ENCODE results near the gene ATP8B4.

The ATP8B4 gene

GRCh38 chr15:50057905-50058639 is 61.0 kb downstream of the ATP8B4 start:
- Histone ChIP-seq H2AFZ (ENCODE audit: low read depth, low read length) (no peak overlapping the region), H3K4me1 (ENCODE audit: insufficient read depth, low read length) (no peaks in the 10 kb centered on the region), H3K27ac (ENCODE audit: low read length) (no peak overlapping the region), H3K79me2 (ENCODE audit: insufficient read depth, low read length) (no peaks in the 10 kb centered on the region), H3K36me3 (ENCODE audit: insufficient read depth, low read length) (no peaks in the 10 kb centered on the region), H3K27me3 (ENCODE audit: insufficient read depth, low read length, poor library complexity) (no peaks in the 10 kb centered on the region), H3K9ac (ENCODE audit: low read depth, low read length) (no peak overlapping the region), H3K9me3 (ENCODE audit: insufficient read depth, low read length, severe bottlenecking) (no peaks in the 10 kb centered on the region), H3K4me2 (ENCODE audit: insufficient read depth, low read length) (no peak overlapping the region), H3K4me3 (ENCODE audit: low read depth in 1 of 2, low read length in 2 of 2) (no peak overlapping the region), H4K20me1 (ENCODE audit: insufficient read depth, low read length) (no peaks in the 10 kb centered on the region)
- DNase-seq (no peak), ATAC-seq (ENCODE audit: insufficient read depth, low read depth) (no peak)
- TF ChIP-seq EZH2 (IDR thresholded peaks at IDR 0.05; ENCODE audit: borderline replicate concordance, low read depth, low read length, severe bottlenecking) (no peak), CTCF (IDR thresholded peaks at IDR 0.05; ENCODE audit: borderline replicate concordance, extremely low read depth, low read length, poor library complexity, severe bottlenecking) (no peak)

GRCh38 chr15:50057196-50057595 is 61.8 kb downstream of the ATP8B4 start:
- Histone ChIP-seq H3K79me2 (ENCODE audit: insufficient read depth, low read length) (no peaks in the 10 kb centered on the region), H3K9ac (ENCODE audit: low read depth, low read length) (no peak overlapping the region), H2AFZ (ENCODE audit: low read depth, low read length) (no peak overlapping the region), H3K27me3 (ENCODE audit: insufficient read depth, low read length, poor library complexity) (no peaks in the 10 kb centered on the region), H3K4me2 (ENCODE audit: insufficient read depth, low read length) (no peak overlapping the region), H4K20me1 (ENCODE audit: insufficient read depth, low read length) (no peaks in the 10 kb centered on the region), H3K4me3 (ENCODE audit: low read depth in 1 of 2, low read length in 2 of 2) (no peak overlapping the region), H3K27ac (ENCODE audit: low read length) (no peak overlapping the region), H3K9me3 (ENCODE audit: insufficient read depth, low read length, severe bottlenecking) (no peaks in the 10 kb centered on the region), H3K36me3 (ENCODE audit: insufficient read depth, low read length) (no peaks in the 10 kb centered on the region), H3K4me1 (ENCODE audit: insufficient read depth, low read length) (no peaks in the 10 kb centered on the region)
- TF ChIP-seq CTCF (IDR thresholded peaks at IDR 0.05; ENCODE audit: borderline replicate concordance, extremely low read depth, low read length, poor library complexity, severe bottlenecking) (no peak), EZH2 (IDR thresholded peaks at IDR 0.05; ENCODE audit: borderline replicate concordance, low read depth, low read length, severe bottlenecking) (no peak)
- DNase-seq (no peak), ATAC-seq (ENCODE audit: insufficient read depth, low read depth) (no peak)

GRCh38 chr15:50055750-50056157 is 63.3 kb downstream of the ATP8B4 start:
- no peak overlapping the region for H3K27ac ChIP-seq (ENCODE audit: low read length)
- ATAC-seq (ENCODE audit: insufficient read depth, low read depth), result no peak
- no peak overlapping the region for H3K4me3 ChIP-seq (ENCODE audit: low read depth in 1 of 2, low read length in 2 of 2)
- no peaks in the 10 kb centered on the region for H3K36me3 ChIP-seq (ENCODE audit: insufficient read depth, low read length)
- no peaks in the 10 kb centered on the region for H4K20me1 ChIP-seq (ENCODE audit: insufficient read depth, low read length)
- no peak overlapping the region for H3K9ac ChIP-seq (ENCODE audit: low read depth, low read length)
- no peaks in the 10 kb centered on the region for H3K9me3 ChIP-seq (ENCODE audit: insufficient read depth, low read length, severe bottlenecking)
- DNase-seq, result no peak
- no peak overlapping the region for H2AFZ ChIP-seq (ENCODE audit: low read depth, low read length)
- no peaks in the 10 kb centered on the region for H3K79me2 ChIP-seq (ENCODE audit: insufficient read depth, low read length)
- H3K27me3 ChIP-seq (ENCODE audit: insufficient read depth, low read length, poor library complexity), result no peaks in the 10 kb centered on the region
- TF ChIP-seq CTCF (IDR thresholded peaks at IDR 0.05; ENCODE audit: borderline replicate concordance, extremely low read depth, low read length, poor library complexity, severe bottlenecking) (no peak), EZH2 (IDR thresholded peaks at IDR 0.05; ENCODE audit: borderline replicate concordance, low read depth, low read length, severe bottlenecking) (no peak)
- no peak overlapping the region for H3K4me2 ChIP-seq (ENCODE audit: insufficient read depth, low read length)
- no peaks in the 10 kb centered on the region for H3K4me1 ChIP-seq (ENCODE audit: insufficient read depth, low read length)

All from DND-41 (cell line).